Measurements from ENCODE around the gene EIF4H. TPM values are rescaled to one million over a fixed set of nuclear protein-coding genes. Genes with fewer than 3 reads are reported as not detected.

Gene EIF4H
- total RNA-seq, 6 donors from 2014 or later: 123 to 238 (median 203) TPM

GRCh38 chr7:74212661-74213060 is 38.5 kb downstream of the EIF4H start:
- Histone ChIP-seq H3K4me3 (no peak overlapping the region), H3K4me1 (peaks cover 7 to 28% (median 13%) of the 10 kb centered on the region in 4 donors)
- 61 to 88% methylated on average over 5 to 11 of the region's 11 CpGs for WGBS, 2 donors

GRCh38 chr7:74214816-74215630 is 40.9 kb downstream of the EIF4H start:
- no peak overlapping the region for H3K27ac ChIP-seq
- no peaks in the 10 kb centered on the region for H3K9me3 ChIP-seq
- WGBS, 2 donors: 82 to 87% methylated on average over 20 to 21 of the region's 21 CpGs
- peaks cover 7 to 24% (median 14%) of the 10 kb centered on the region in 4 donors for H3K4me1 ChIP-seq
- no peaks in the 10 kb centered on the region for H3K27me3 ChIP-seq
- no peak overlapping the region for H3K4me3 ChIP-seq
- no peak for ATAC-seq (ENCODE audit: low FRiP score in 2 of 2)
- H3K36me3 ChIP-seq: no peaks in the 10 kb centered on the region
- TF ChIP-seq EP300 (IDR thresholded peaks at IDR 0.05): no peak
- TF ChIP-seq CTCF (IDR thresholded peaks at IDR 0.05): no peak
- no peak for TF ChIP-seq POLR2AphosphoS5 (IDR thresholded peaks at IDR 0.05)
- no peak for TF ChIP-seq POLR2A (IDR thresholded peaks at IDR 0.05)
- no peak for DNase-seq

More at GRCh38 chr7:74212661-74213060, 38.5 kb downstream of the EIF4H start:
- Histone ChIP-seq H3K36me3 (no peaks in the 10 kb centered on the region), H3K27ac (peak overlapping the region in 1 of 4 donors; percentile 19), H3K27me3 (no peaks in the 10 kb centered on the region), H3K9me3 (no peaks in the 10 kb centered on the region)
- DNase-seq (no peak), ATAC-seq (ENCODE audit: low FRiP score in 2 of 2) (no peak)
- TF ChIP-seq POLR2AphosphoS5 (IDR thresholded peaks at IDR 0.05) (no peak), POLR2A (IDR thresholded peaks at IDR 0.05) (peak in 1 of 4 donors; percentile 16)

- peak overlapping the region in 1 of 4 donors; percentile 9 for H3K27ac ChIP-seq
- no peaks in the 10 kb centered on the region for H3K36me3 ChIP-seq
- TF ChIP-seq POLR2AphosphoS5 (IDR thresholded peaks at IDR 0.05) (no peak), POLR2A (IDR thresholded peaks at IDR 0.05) (no peak), CTCF (IDR thresholded peaks at IDR 0.05) (no peak), EP300 (IDR thresholded peaks at IDR 0.05) (no peak)
- H3K9me3 ChIP-seq: no peaks in the 10 kb centered on the region
- peaks cover 1 to 17% (median 13%) of the 10 kb centered on the region in 4 donors for H3K4me1 ChIP-seq
- no peak for ATAC-seq (ENCODE audit: low FRiP score in 2 of 2)
- DNase-seq: peak in 1 of 2 donors; percentile 42
- WGBS, 2 donors: 40 to 75% methylated on average over 4 to 14 of the region's 15 CpGs
- H3K27me3 ChIP-seq: no peaks in the 10 kb centered on the region
- no peak overlapping the region for H3K4me3 ChIP-seq
Measured at GRCh38 chr7:74215921-74216320, 41.8 kb downstream of the EIF4H start.

- Histone ChIP-seq H3K9me3 (no peaks in the 10 kb centered on the region), H3K27ac (peak overlapping the region in 1 of 4 donors; percentile 9), H3K4me3 (no peak overlapping the region), H3K36me3 (no peaks in the 10 kb centered on the region), H3K27me3 (no peaks in the 10 kb centered on the region), H3K4me1 (peaks cover 0 to 17% (median 11%) of the 10 kb centered on the region in 4 donors)
- whole genome bisulfite sequencing, 2 donors: 58 to 86% methylated on average over 5 to 8 of the region's 8 CpGs
- DNase-seq (no peak), ATAC-seq (ENCODE audit: low FRiP score in 2 of 2) (no peak)
- no peak for TF ChIP-seq EP300 (IDR thresholded peaks at IDR 0.05)
- no peak for TF ChIP-seq POLR2AphosphoS5 (IDR thresholded peaks at IDR 0.05)
- no peak for TF ChIP-seq CTCF (IDR thresholded peaks at IDR 0.05)
- TF ChIP-seq POLR2A (IDR thresholded peaks at IDR 0.05): no peak
Measured at GRCh38 chr7:74216361-74216761, 42.2 kb downstream of the EIF4H start.

- peaks cover 0 to 17% (median 11%) of the 10 kb centered on the region in 4 donors for H3K4me1 ChIP-seq
- H3K9me3 ChIP-seq: no peaks in the 10 kb centered on the region
- peak in 1 of 2 donors; percentile 48 for DNase-seq
- H3K36me3 ChIP-seq: no peaks in the 10 kb centered on the region
- 37 to 50% methylated on average over 13 to 20 of the region's 20 CpGs for WGBS, 2 donors
- H3K4me3 ChIP-seq: no peak overlapping the region
- H3K27me3 ChIP-seq: no peaks in the 10 kb centered on the region
- ATAC-seq (ENCODE audit: low FRiP score in 2 of 2): peak in 1 of 2 donors; percentile 62
- no peak for TF ChIP-seq POLR2A (IDR thresholded peaks at IDR 0.05)
- no peak for TF ChIP-seq CTCF (IDR thresholded peaks at IDR 0.05)
- peak overlapping the region; percentile 15 to 69 (median 52) for H3K27ac ChIP-seq
Measured at GRCh38 chr7:74217455-74218342, 43.5 kb downstream of the EIF4H start.
